Hepatocyte (in vitro differentiated cells): ENCODE results near the gene RLF.

Experiments used
- EZH2 ChIP-seq: fragments of 200-600 bp; sonication (generic); IDR thresholded peaks from 2 replicates; pipeline ENCODE4 v1.6.1; 2016; ENCODE audit warnings: antibody characterized with exemption, mild to moderate bottlenecking, borderline replicate concordance
- TF ChIP-seq, protein P1 (sequence below): fragments of 200-600 bp; sonication (generic); IDR thresholded peaks from 2 replicates; pipeline ENCODE4 v1.5.1; 2016; ENCODE audit warnings: antibody characterized with exemption, mild to moderate bottlenecking; ENCODE audit not compliant: poor library complexity

DNA sequence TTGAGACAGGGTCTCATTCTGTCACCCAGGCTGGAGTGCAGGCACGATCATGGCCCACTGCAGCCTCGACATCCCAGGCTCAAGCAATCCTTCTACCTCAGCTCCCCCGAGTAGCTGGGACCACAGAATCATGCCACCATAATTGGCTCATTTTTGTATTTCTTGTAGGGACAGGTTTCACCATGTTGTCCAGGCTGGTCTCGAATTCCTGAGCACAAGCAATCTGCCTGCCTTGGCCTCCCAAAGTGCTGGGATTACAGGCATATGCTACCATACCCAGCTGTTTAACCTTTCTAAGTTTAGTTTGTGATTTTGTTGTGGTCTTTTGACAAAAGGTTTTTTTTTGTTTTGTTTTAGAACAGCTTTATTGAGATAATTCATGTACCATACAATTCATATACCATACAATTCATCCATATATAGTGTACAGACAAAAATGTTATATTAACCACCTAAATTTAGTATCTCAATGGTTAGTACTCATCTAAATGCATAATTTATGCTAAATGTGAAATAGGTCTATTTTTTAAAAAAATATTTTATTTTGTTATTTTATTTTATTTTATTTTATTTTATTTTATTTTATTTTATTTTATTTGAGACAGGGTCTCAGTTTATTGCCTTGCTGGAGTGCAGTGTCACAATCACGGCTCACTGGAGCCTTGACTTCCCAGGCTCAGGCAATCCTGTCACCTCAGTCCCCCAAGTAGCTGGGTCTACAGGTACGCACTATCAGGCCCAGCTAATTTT, 105.8 kb downstream of the RLF start:
- no peak for TF ChIP-seq EZH2
- TF ChIP-seq, protein P1, sequence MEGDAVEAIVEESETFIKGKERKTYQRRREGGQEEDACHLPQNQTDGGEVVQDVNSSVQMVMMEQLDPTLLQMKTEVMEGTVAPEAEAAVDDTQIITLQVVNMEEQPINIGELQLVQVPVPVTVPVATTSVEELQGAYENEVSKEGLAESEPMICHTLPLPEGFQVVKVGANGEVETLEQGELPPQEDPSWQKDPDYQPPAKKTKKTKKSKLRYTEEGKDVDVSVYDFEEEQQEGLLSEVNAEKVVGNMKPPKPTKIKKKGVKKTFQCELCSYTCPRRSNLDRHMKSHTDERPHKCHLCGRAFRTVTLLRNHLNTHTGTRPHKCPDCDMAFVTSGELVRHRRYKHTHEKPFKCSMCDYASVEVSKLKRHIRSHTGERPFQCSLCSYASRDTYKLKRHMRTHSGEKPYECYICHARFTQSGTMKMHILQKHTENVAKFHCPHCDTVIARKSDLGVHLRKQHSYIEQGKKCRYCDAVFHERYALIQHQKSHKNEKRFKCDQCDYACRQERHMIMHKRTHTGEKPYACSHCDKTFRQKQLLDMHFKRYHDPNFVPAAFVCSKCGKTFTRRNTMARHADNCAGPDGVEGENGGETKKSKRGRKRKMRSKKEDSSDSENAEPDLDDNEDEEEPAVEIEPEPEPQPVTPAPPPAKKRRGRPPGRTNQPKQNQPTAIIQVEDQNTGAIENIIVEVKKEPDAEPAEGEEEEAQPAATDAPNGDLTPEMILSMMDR: no peak
